Measurements from ENCODE around the gene TEX2. TPM values are rescaled to one million over a fixed set of nuclear protein-coding genes. Genes with fewer than 3 reads are reported as not detected.
"Not testable (repeated sequence)": the region's sequence is repeated elsewhere in the genome, so short reads cannot be mapped to it uniquely, and the experiment has no call there.

Gene TEX2
- total RNA-seq, 1 experiment from 2014 or later, result 36.2 TPM

GRCh38 chr17:64255764-64256163 is 7.3 kb downstream of the TEX2 start:
- Histone ChIP-seq H3K36me3 (no peaks in the 10 kb centered on the region), H3K4me3 (no peak overlapping the region), H3K9me3 (replicated peaks) (no peaks in the 10 kb centered on the region), H3K4me1 (no peaks in the 10 kb centered on the region), H3K27ac (no peak overlapping the region), H3K27me3 (no peaks in the 10 kb centered on the region)
- no peak for DNase-seq

DNA sequence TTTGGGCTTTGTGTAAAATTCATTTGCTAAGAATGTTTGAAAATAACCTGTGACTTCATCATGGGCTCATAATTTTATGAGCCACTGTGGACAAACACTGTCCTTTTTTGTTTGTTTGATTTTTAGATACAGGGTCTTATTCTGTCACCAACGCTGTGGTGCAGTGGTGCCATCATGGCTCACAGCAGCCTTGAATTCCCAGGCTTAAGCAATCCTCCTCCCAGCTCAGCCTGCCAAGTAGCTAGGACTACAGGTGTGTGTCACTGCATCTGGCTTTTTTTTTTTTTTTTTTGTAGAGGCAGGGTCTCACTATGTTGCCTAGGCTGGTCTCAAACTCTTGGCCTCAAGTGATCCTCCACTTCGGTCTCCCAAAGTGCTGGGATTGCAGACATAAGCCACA is 8.3 kb downstream of the TEX2 start:
- DNase-seq, result no peak
- no peak overlapping the region for H3K4me3 ChIP-seq
- no peaks in the 10 kb centered on the region for H3K27me3 ChIP-seq
- H3K4me1 ChIP-seq, result no peaks in the 10 kb centered on the region
- H3K36me3 ChIP-seq, result no peaks in the 10 kb centered on the region
- H3K9me3 ChIP-seq (replicated peaks), result no peaks in the 10 kb centered on the region
- no peak overlapping the region for H3K27ac ChIP-seq

- Histone ChIP-seq H3K36me3 (no peaks in the 10 kb centered on the region), H3K27me3 (no peaks in the 10 kb centered on the region), H3K27ac (no peak overlapping the region), H3K4me3 (no peak overlapping the region), H3K9me3 (replicated peaks) (no peaks in the 10 kb centered on the region), H3K4me1 (no peaks in the 10 kb centered on the region)
- DNase-seq, result no peak
Measured at GRCh38 chr17:64253470-64253869, 9.6 kb downstream of the TEX2 start.

- no peak for DNase-seq
- H3K4me1 ChIP-seq, result no peaks in the 10 kb centered on the region
- H3K36me3 ChIP-seq, result no peaks in the 10 kb centered on the region
- no peaks in the 10 kb centered on the region for H3K9me3 ChIP-seq (replicated peaks)
- no peaks in the 10 kb centered on the region for H3K27me3 ChIP-seq
- H3K4me3 ChIP-seq, result no peak overlapping the region
- H3K27ac ChIP-seq, result no peak overlapping the region
Measured at GRCh38 chr17:64252831-64253230, 10.2 kb downstream of the TEX2 start.

GRCh38 chr17:64250233-64250835 is 12.7 kb downstream of the TEX2 start:
- H3K4me1 ChIP-seq, result peaks cover 8% of the 10 kb centered on the region
- no peaks in the 10 kb centered on the region for H3K27me3 ChIP-seq
- H3K27ac ChIP-seq, result no peak overlapping the region
- no peaks in the 10 kb centered on the region for H3K9me3 ChIP-seq (replicated peaks)
- H3K4me3 ChIP-seq, result no peak overlapping the region
- no peak for DNase-seq
- no peaks in the 10 kb centered on the region for H3K36me3 ChIP-seq

GRCh38 chr17:64247836-64248235 is 15.2 kb downstream of the TEX2 start:
- peaks cover 12% of the 10 kb centered on the region for H3K4me1 ChIP-seq
- DNase-seq, result no peak
- H3K27me3 ChIP-seq, result no peaks in the 10 kb centered on the region

GRCh38 chr17:64245218-64246145 is 17.6 kb downstream of the TEX2 start:
- Histone ChIP-seq H3K4me3 (no peak overlapping the region), H3K4me1 (peaks cover 20% of the 10 kb centered on the region), H3K27ac (peak overlapping the region; percentile 18), H3K27me3 (no peaks in the 10 kb centered on the region), H3K36me3 (no peaks in the 10 kb centered on the region), H3K9me3 (replicated peaks) (no peaks in the 10 kb centered on the region)
- DNase-seq, result no peak

More at GRCh38 chr17:64247836-64248235, 15.2 kb downstream of the TEX2 start:
- Histone ChIP-seq H3K36me3 (no peaks in the 10 kb centered on the region), H3K27ac (no peak overlapping the region), H3K9me3 (replicated peaks) (no peaks in the 10 kb centered on the region), H3K4me3 (no peak overlapping the region)

DNA sequence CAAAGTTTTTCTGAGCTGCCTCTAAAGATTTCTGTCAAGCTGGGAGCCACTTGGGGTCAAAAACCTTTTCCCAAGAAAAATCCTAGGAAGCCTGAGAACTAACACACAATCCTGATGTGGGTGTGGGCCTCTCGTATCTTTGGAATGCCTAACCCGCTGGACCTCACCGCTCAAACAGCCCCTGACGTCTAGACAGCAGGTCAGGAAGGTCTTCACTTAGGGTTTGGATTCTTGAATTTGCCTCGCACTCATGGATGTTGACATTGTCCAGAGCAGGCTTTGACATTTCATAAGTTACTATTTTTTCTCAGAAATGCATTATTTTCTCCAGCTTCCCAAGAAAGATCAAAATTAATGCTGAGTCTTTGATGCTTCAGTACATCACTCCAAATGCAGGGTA is 18.9 kb downstream of the TEX2 start:
- no peak for DNase-seq
- Histone ChIP-seq H3K9me3 (replicated peaks) (no peaks in the 10 kb centered on the region), H3K4me1 (peaks cover 26% of the 10 kb centered on the region), H3K4me3 (no peak overlapping the region), H3K36me3 (no peaks in the 10 kb centered on the region), H3K27ac (no peak overlapping the region), H3K27me3 (no peaks in the 10 kb centered on the region)

DNA sequence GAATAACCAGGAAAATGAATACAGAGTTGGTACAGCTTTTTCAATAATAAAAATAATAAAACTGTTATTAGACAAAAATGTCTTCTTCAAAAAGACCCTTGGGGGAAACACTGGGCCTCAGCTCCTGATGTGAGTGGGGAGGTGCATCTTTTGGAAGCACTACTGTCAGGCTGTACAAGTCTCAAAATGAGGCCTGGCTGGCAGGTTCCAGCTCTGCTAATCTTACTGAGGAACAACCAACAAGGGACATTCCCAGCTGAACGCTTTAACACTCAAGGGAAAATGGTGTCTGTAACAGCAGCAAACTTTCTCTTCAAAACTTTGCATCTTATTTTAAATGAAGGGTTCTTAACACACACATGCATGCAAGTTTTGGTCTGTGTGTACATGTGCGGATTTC is 19.7 kb downstream of the TEX2 start:
- no peak for DNase-seq
- H3K27me3 ChIP-seq, result no peaks in the 10 kb centered on the region
- H3K4me3 ChIP-seq, result no peak overlapping the region
- no peaks in the 10 kb centered on the region for H3K9me3 ChIP-seq (replicated peaks)
- H3K36me3 ChIP-seq, result no peaks in the 10 kb centered on the region
- no peak overlapping the region for H3K27ac ChIP-seq
- H3K4me1 ChIP-seq, result peaks cover 26% of the 10 kb centered on the region

DNA sequence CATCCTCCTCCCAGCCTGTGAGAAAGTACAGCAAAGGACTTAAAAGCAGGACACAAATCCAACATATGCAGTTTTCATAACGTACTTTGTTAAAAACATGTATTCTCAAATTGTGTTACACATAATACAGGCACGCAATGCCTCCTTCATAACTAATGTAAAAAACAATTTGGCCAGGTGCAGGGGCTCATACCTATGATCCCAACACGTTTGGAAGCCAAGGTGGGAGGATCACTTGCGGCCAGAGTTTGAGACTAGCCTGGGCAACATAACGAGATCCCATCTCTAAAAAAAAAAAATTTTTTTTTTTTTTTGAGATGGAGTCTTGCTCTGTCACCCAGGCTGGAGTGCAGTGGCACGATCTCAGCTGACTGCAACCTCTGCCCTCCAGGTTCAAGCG is 20.4 kb downstream of the TEX2 start:
- no peak overlapping the region for H3K4me3 ChIP-seq
- H3K27ac ChIP-seq, result no peak overlapping the region
- no peaks in the 10 kb centered on the region for H3K9me3 ChIP-seq (replicated peaks)
- H3K4me1 ChIP-seq, result peaks cover 26% of the 10 kb centered on the region
- DNase-seq, result no peak
- no peaks in the 10 kb centered on the region; the same call in 1 of the 2 replicates for H3K36me3 ChIP-seq
- no peaks in the 10 kb centered on the region for H3K27me3 ChIP-seq

GRCh38 chr17:64240741-64241347 is 22.2 kb downstream of the TEX2 start:
- no peak overlapping the region for H3K27ac ChIP-seq
- H3K27me3 ChIP-seq, result no peaks in the 10 kb centered on the region
- DNase-seq, result peak; percentile 16 to 28

GRCh38 chr17:64240261-64240740 is 22.8 kb downstream of the TEX2 start:
- Histone ChIP-seq H3K27me3 (no peaks in the 10 kb centered on the region), H3K4me1 (peaks cover 19% of the 10 kb centered on the region), H3K4me3 (no peak overlapping the region), H3K9me3 (replicated peaks) (no peaks in the 10 kb centered on the region), H3K27ac (no peak overlapping the region), H3K36me3 (peaks cover 3% of the 10 kb centered on the region)
- no peak for DNase-seq

More at GRCh38 chr17:64240741-64241347, 22.2 kb downstream of the TEX2 start:
- H3K4me1 ChIP-seq, result peaks cover 24% of the 10 kb centered on the region
- H3K4me3 ChIP-seq, result no peak overlapping the region
- H3K36me3 ChIP-seq, result peaks cover 3% of the 10 kb centered on the region
- H3K9me3 ChIP-seq (replicated peaks), result no peaks in the 10 kb centered on the region

DNA sequence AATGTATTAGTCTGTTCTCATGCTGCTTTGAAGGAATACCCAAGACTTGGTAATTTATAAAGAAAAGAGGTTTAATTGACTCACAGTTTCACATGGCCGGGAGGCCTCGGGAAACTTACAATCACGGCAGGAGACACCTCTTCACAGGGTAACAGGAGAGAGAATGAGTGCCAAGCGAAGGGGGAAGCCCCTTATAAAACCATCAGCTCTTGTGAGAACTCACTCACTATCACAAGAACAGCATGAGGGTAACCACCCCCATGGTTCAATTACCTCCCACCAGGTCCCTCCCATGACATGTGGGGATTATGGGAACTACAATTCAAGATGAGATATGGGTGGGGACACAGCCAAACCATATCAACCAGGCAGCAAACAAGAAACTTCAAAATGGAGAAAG is 24.6 kb downstream of the TEX2 start:
- not testable (repeated sequence) for H3K9me3 ChIP-seq (replicated peaks); H3K27me3 ChIP-seq; H3K27ac ChIP-seq; H3K4me3 ChIP-seq; H3K36me3 ChIP-seq; DNase-seq
- peaks cover 15% of the 10 kb centered on the region for H3K4me1 ChIP-seq

- no peaks in the 10 kb centered on the region for H3K27me3 ChIP-seq
Measured at GRCh38 chr17:64236827-64237403, 26.1 kb downstream of the TEX2 start.

DNA sequence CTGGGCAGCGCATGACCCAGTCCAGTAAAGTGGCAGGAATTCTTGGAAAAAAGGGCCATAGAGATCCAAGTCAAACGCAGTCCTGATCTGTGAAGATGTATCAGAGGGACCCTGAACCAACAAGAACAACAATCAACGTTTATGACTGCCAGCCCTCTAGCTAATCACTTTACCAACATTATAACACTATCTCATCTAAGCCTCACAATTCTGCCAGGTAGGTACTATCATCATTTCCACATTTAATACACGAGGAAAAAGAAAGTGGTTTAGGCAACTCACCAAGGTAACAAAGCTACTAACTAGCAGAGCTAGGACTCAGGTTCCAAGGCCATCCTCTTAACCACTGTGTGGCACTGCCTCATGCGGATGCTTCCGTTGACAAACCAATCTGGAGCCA is 28.1 kb downstream of the TEX2 start:
- Histone ChIP-seq H3K4me1 (peaks cover 1% of the 10 kb centered on the region; the same call in 1 of the 2 replicates), H3K9me3 (replicated peaks) (no peaks in the 10 kb centered on the region), H3K27ac (no peak overlapping the region)

More at GRCh38 chr17:64236827-64237403, 26.1 kb downstream of the TEX2 start:
- H3K9me3 ChIP-seq (replicated peaks), result no peaks in the 10 kb centered on the region
- H3K4me3 ChIP-seq, result no peak overlapping the region
- H3K4me1 ChIP-seq, result peaks cover 15% of the 10 kb centered on the region
- no peak overlapping the region for H3K27ac ChIP-seq
- H3K36me3 ChIP-seq, result peaks cover 3% of the 10 kb centered on the region
- DNase-seq, result no peak

More for the DNA sequence above, 28.1 kb downstream of the TEX2 start:
- DNase-seq, result no peak
- H3K27me3 ChIP-seq, result no peaks in the 10 kb centered on the region
- peaks cover 3% of the 10 kb centered on the region for H3K36me3 ChIP-seq
- H3K4me3 ChIP-seq, result no peak overlapping the region

Data from SJCRH30 (cell line).